H9 (cell line): ENCODE results near the gene C5orf15. TPM values are rescaled to one million over a fixed set of nuclear protein-coding genes. Genes with fewer than 3 reads are reported as not detected.

Experiments
- DNase-seq: peaks from one replicate; pipeline ENCODE4 v3.0.0-alpha.2; 2017
- H2AFZ ChIP-seq: one replicate; pipeline ENCODE4 v1.6.1; 2013; ENCODE audit warnings: mild to moderate bottlenecking, low read length, control low read depth, moderate library complexity
- H2AK5ac ChIP-seq: 2 replicates; pipeline ENCODE4 v1.6.1; 2013; ENCODE audit warnings: low read length, control low read depth, mixed read lengths; ENCODE audit not compliant: insufficient read length
- H2BK120ac ChIP-seq: one replicate; pipeline ENCODE4 v1.6.1; 2013; ENCODE audit warnings: low read depth, mild to moderate bottlenecking, low read length, control low read depth, inconsistent platforms; ENCODE audit not compliant: poor library complexity, severe bottlenecking
- H2BK12ac ChIP-seq: 2 replicates; pipeline ENCODE4 v1.6.1; 2013; ENCODE audit warnings: low read length, control low read depth, mixed read lengths, low read depth; ENCODE audit not compliant: insufficient read length
- H2BK15ac ChIP-seq: 2 replicates; pipeline ENCODE4 v1.6.1; 2013; ENCODE audit warnings: low read depth, low read length, control low read depth
- H2BK20ac ChIP-seq: one replicate; pipeline ENCODE4 v1.6.1; 2013; ENCODE audit warnings: low read depth, mild to moderate bottlenecking, low read length, control low read depth, inconsistent platforms; ENCODE audit not compliant: poor library complexity, severe bottlenecking
- H2BK5ac ChIP-seq: 2 replicates; pipeline ENCODE4 v1.6.1; 2013; ENCODE audit warnings: low read length, control low read depth, mixed read lengths; ENCODE audit not compliant: insufficient read length
- H3K14ac ChIP-seq: 2 replicates; pipeline ENCODE4 v1.6.1; 2013; ENCODE audit warnings: low read length, control low read depth; ENCODE audit not compliant: insufficient read depth
- H3K18ac ChIP-seq: 2 replicates; pipeline ENCODE4 v1.6.1; 2013; ENCODE audit warnings: low read depth, mild to moderate bottlenecking, mixed read lengths, low read length, control low read depth; ENCODE audit not compliant: insufficient read length
- H3K23ac ChIP-seq: 2 replicates; pipeline ENCODE4 v1.6.1; 2013; ENCODE audit warnings: low read length, control low read depth, mixed read lengths, low read depth; ENCODE audit not compliant: insufficient read length
- H3K23me2 ChIP-seq: 2 replicates; pipeline ENCODE4 v1.6.1; 2013; ENCODE audit warnings: low read depth, mild to moderate bottlenecking, mixed read lengths, low read length, control low read depth; ENCODE audit not compliant: insufficient read length, poor library complexity, severe bottlenecking
- H3K27ac ChIP-seq: 2 replicates; pipeline ENCODE4 v1.5.1; 2013; ENCODE audit warnings: low read length, control low read depth, mixed read lengths, low read depth; ENCODE audit not compliant: insufficient read length
- H3K27me3 ChIP-seq: 2 replicates; pipeline ENCODE4 v1.6.1; 2013; ENCODE audit warnings: low read length, control low read depth, inconsistent platforms; ENCODE audit not compliant: insufficient read depth
- H3K4ac ChIP-seq: 2 replicates; pipeline ENCODE4 v1.6.1; 2013; ENCODE audit warnings: low read depth, mild to moderate bottlenecking, control low read depth, inconsistent platforms, low read length, moderate library complexity
- H3K4me1 ChIP-seq: 2 replicates; pipeline ENCODE4 v1.6.1; 2013; ENCODE audit warnings: low read length, control low read depth, inconsistent platforms; ENCODE audit not compliant: insufficient read depth
- H3K4me2 ChIP-seq: 2 replicates; pipeline ENCODE4 v1.6.1; 2013; ENCODE audit warnings: low read length, control low read depth, mixed read lengths; ENCODE audit not compliant: insufficient read length, insufficient read depth
- H3K56ac ChIP-seq: 2 replicates; pipeline ENCODE4 v1.6.1; 2013; ENCODE audit warnings: low read depth, mild to moderate bottlenecking, mixed read lengths, low read length, control low read depth; ENCODE audit not compliant: insufficient read length
- H3K79me1 ChIP-seq: 2 replicates; pipeline ENCODE4 v1.6.1; 2013; ENCODE audit warnings: low read depth, mild to moderate bottlenecking, moderate library complexity, low read length, control low read depth, inconsistent platforms; ENCODE audit not compliant: insufficient read depth, poor library complexity, severe bottlenecking
- H3K79me2 ChIP-seq: 2 replicates; pipeline ENCODE4 v1.6.1; 2013; ENCODE audit warnings: low read length, control low read depth, inconsistent platforms; ENCODE audit not compliant: insufficient read depth
- H3K9ac ChIP-seq: 2 replicates; pipeline ENCODE4 v1.6.1; 2013; ENCODE audit warnings: low read length, control low read depth, mixed read lengths; ENCODE audit not compliant: insufficient read length; ENCODE audit errors: extremely low read depth
- H3K9me3 ChIP-seq: one replicate; pipeline ENCODE4 v1.6.1; 2013; ENCODE audit warnings: low read depth, low read length, inconsistent platforms; ENCODE audit not compliant: control insufficient read depth
- H3T11ph ChIP-seq: one replicate; pipeline ENCODE4 v1.6.1; 2013; ENCODE audit warnings: mild to moderate bottlenecking, low read length, control low read depth, inconsistent platforms
- H4K20me1 ChIP-seq: one replicate; pipeline ENCODE4 v1.6.1; 2013; ENCODE audit not compliant: control insufficient read depth, insufficient read length, insufficient read depth
- H4K5ac ChIP-seq: 2 replicates; pipeline ENCODE4 v1.6.1; 2013; ENCODE audit warnings: low read depth, mild to moderate bottlenecking, mixed read lengths, low read length, control low read depth; ENCODE audit not compliant: insufficient read length
- H4K8ac ChIP-seq: replicated peaks from 2 replicates; pipeline ENCODE4 v1.6.1; 2013; ENCODE audit warnings: low read length, control low read depth, mixed read lengths, low read depth; ENCODE audit not compliant: insufficient read length
- H4K91ac ChIP-seq: 2 replicates; pipeline ENCODE4 v1.6.1; 2013; ENCODE audit warnings: low read depth, mild to moderate bottlenecking, moderate library complexity, mixed read lengths, low read length, control low read depth; ENCODE audit not compliant: insufficient read length
- H3K27ac Mint-ChIP-seq, 3 experiments: 2 replicates in 2 of 3; 3 replicates in 1 of 3; pipeline ENCODE4 v1.8.0; 2020 to 2021; ENCODE audit warnings: mixed read lengths in 3 of 3, mild to moderate bottlenecking in 1 of 3, moderate library complexity in 1 of 3
- H3K27me3 Mint-ChIP-seq: 2 replicates; pipeline ENCODE4 v1.8.0; 2021; ENCODE audit warnings: low read depth, mild to moderate bottlenecking, moderate library complexity, mixed read lengths
- H3K36me3 Mint-ChIP-seq, 3 experiments: 2 replicates in 2 of 3; 3 replicates in 1 of 3; pipeline ENCODE4 v1.8.0; 2020 to 2021; ENCODE audit warnings: low read depth in 3 of 3, mixed read lengths in 3 of 3; ENCODE audit not compliant: insufficient read depth in 1 of 3
- H3K4me1 Mint-ChIP-seq, 2 experiments: 2 replicates each; pipeline ENCODE4 v1.8.0; 2020; ENCODE audit warnings: mixed read lengths in 2 of 2
- H3K4me3 Mint-ChIP-seq, 2 experiments: 2 replicates in 1 of 2; 3 replicates in 1 of 2; pipeline ENCODE4 v1.8.0; 2020 to 2021; ENCODE audit warnings: mild to moderate bottlenecking in 2 of 2, mixed read lengths in 2 of 2, moderate library complexity in 1 of 2
- H3K9me3 Mint-ChIP-seq, 2 experiments: 2 replicates in 1 of 2; 3 replicates in 1 of 2; pipeline ENCODE4 v1.8.0; 2020; ENCODE audit warnings: mild to moderate bottlenecking in 2 of 2, mixed read lengths in 2 of 2, moderate library complexity in 1 of 2
- total RNA-seq: library from RNA; stranded (reverse); gene quantifications from 2 replicates; pipeline ENCODE4 v1.2.1, GENCODE V29; 2021
- TF ChIP-seq, protein P1 (sequence below): fragments of 200-600 bp; sonication (generic); conservative IDR thresholded peaks from 3 replicates; pipeline ENCODE4 v1.8.0; 2021; ENCODE audit warnings: antibody characterized with exemption, mild to moderate bottlenecking

C5orf15 gene
- total RNA-seq, 1 experiment from 2014 or later = 33.4 TPM

DNA sequence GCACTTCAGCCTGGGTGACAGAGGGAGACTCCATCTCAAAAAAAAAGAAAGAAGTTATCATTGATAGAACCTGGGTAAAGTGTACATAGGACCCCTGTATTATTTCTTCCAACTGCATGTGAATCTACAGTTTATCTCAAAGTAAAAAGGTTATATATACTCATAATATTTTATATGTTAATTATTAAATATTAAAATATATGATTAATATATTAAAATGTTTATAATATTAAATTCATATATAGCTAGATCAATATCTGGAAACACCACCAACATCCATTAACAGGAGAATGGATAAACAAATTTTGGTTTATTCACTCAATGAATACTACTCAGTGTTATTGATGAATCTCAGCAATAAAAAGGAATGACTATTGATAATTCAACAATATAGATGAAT is 19.7 kb downstream of the C5orf15 start:
- H2BK20ac ChIP-seq = no peak overlapping the region
- H3K27ac Mint-ChIP-seq = no peak overlapping the region
- H3K4me3 Mint-ChIP-seq = no peak overlapping the region
- H3K23ac ChIP-seq = no peak overlapping the region
- H4K20me1 ChIP-seq = no peaks in the 10 kb centered on the region
- H3K56ac ChIP-seq = no peak overlapping the region
- H3K79me1 ChIP-seq = no peaks in the 10 kb centered on the region
- no peaks in the 10 kb centered on the region for H3K9me3 ChIP-seq
- no peak overlapping the region for H4K8ac ChIP-seq
- no peak overlapping the region for H4K91ac ChIP-seq
- no peak overlapping the region for H2BK120ac ChIP-seq
- no peaks in the 10 kb centered on the region for H3K27me3 ChIP-seq
- no peak overlapping the region for H2BK15ac ChIP-seq
- H4K5ac ChIP-seq = no peak overlapping the region
- no peak overlapping the region for H3K27ac ChIP-seq
- H3K23me2 ChIP-seq = no peaks in the 10 kb centered on the region
- H3K4me1 Mint-ChIP-seq = peaks cover 3% of the 10 kb centered on the region in 2 experiments
- no peak overlapping the region for H3K9ac ChIP-seq
- no peak overlapping the region for H2AFZ ChIP-seq
- peaks cover 0 to under 1% (median 0%) of the 10 kb centered on the region in 3 experiments; a peak in 1 of 7 replicates for H3K36me3 Mint-ChIP-seq
- H2AK5ac ChIP-seq = no peak overlapping the region
- H2BK5ac ChIP-seq = no peak overlapping the region
- H3T11ph ChIP-seq = no peak overlapping the region
- no peak for DNase-seq
- H3K14ac ChIP-seq = no peak overlapping the region
- peaks cover 6% of the 10 kb centered on the region for H3K27me3 Mint-ChIP-seq
- H3K9me3 Mint-ChIP-seq = no peaks in the 10 kb centered on the region
- no peak overlapping the region for H3K4me2 ChIP-seq
- H3K18ac ChIP-seq = no peak overlapping the region
- H3K79me2 ChIP-seq = no peaks in the 10 kb centered on the region
- H2BK12ac ChIP-seq = no peak overlapping the region
- TF ChIP-seq, protein P1, sequence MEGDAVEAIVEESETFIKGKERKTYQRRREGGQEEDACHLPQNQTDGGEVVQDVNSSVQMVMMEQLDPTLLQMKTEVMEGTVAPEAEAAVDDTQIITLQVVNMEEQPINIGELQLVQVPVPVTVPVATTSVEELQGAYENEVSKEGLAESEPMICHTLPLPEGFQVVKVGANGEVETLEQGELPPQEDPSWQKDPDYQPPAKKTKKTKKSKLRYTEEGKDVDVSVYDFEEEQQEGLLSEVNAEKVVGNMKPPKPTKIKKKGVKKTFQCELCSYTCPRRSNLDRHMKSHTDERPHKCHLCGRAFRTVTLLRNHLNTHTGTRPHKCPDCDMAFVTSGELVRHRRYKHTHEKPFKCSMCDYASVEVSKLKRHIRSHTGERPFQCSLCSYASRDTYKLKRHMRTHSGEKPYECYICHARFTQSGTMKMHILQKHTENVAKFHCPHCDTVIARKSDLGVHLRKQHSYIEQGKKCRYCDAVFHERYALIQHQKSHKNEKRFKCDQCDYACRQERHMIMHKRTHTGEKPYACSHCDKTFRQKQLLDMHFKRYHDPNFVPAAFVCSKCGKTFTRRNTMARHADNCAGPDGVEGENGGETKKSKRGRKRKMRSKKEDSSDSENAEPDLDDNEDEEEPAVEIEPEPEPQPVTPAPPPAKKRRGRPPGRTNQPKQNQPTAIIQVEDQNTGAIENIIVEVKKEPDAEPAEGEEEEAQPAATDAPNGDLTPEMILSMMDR = no peak
- no peak overlapping the region for H3K4ac ChIP-seq
- H3K4me1 ChIP-seq = no peaks in the 10 kb centered on the region
